ENCODE results near the gene NELFA. TPM values are rescaled to one million over a fixed set of nuclear protein-coding genes. Genes with fewer than 3 reads are reported as not detected.
"Not testable (repeated sequence)": the region's sequence is repeated elsewhere in the genome, so short reads cannot be mapped to it uniquely, and the experiment has no call there.

NELFA gene
- total RNA-seq, 1 experiment from 2014 or later, result 56.1 TPM

DNA sequence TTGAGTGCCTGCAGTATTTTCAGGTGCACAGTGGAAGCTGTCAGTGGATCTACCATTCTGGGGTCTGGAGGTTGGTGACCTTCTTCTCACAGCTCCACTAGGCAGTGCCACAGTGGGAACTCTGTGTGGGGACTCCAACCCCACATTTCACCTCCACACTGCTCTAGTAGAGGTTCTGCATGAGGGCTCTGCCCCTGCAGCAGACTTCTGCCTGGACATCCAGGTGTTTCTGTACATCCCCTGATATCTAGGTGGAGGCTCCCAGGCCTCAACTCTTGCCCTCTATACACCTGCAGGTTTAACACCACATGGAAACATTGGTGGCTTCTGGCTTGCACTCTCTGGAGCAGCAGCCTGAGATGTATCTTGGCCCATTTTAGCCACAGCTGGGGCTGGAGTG is 17.0 kb upstream of the NELFA start (continued):
- TF ChIP-seq CTCF (IDR thresholded peaks at IDR 0.05 in 2 of 3, conservative IDR thresholded peaks at IDR 0.05 in 1 of 3; ENCODE audit: borderline replicate concordance in 1 of 3, insufficient read depth in 1 of 3, low read depth in 2 of 3, low read length in 2 of 3) (no peak), ATF3 (IDR thresholded peaks at IDR 0.05) (no peak), RAD21 (IDR thresholded peaks at IDR 0.05; ENCODE audit: low read depth) (no peak)
- TF ChIP-seq, protein P1, sequence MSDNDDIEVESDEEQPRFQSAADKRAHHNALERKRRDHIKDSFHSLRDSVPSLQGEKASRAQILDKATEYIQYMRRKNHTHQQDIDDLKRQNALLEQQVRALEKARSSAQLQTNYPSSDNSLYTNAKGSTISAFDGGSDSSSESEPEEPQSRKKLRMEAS (IDR thresholded peaks at IDR 0.05), result no peak

GRCh38 chr4:2024683-2025082 is 15.9 kb upstream of the NELFA start:
- Histone ChIP-seq H3K9me2 (ENCODE audit: insufficient read depth) (no peaks in the 10 kb centered on the region), H3K4me2 (ENCODE audit: low read length) (no peak overlapping the region), H2AFZ (ENCODE audit: low read depth, low read length, poor library complexity, severe bottlenecking) (no peak overlapping the region), H3K9ac (ENCODE audit: low read length) (no peak overlapping the region), H3K27ac (ENCODE audit: low read depth, low read length) (no peak overlapping the region), H3K36me3 (ENCODE audit: control insufficient read depth in 1 of 2, insufficient read depth in 2 of 2, low read length in 2 of 2) (no peaks in the 10 kb centered on the region), H3K27me3 (ENCODE audit: insufficient read depth, low read length) (no peaks in the 10 kb centered on the region), H3K4me3 (replicated peaks in 1 of 2; ENCODE audit: low read depth in 1 of 2, low read length in 2 of 2) (no peak overlapping the region), H3K79me2 (ENCODE audit: insufficient read depth, low read length) (no peaks in the 10 kb centered on the region), H4K20me1 (ENCODE audit: insufficient read depth) (no peaks in the 10 kb centered on the region), H3K9me3 (ENCODE audit: control insufficient read depth in 1 of 2, insufficient read depth in 1 of 2, low read depth in 1 of 2, low read length in 2 of 2) (no peaks in the 10 kb centered on the region; a peak in 1 of 4 replicates), H3K4me1 (ENCODE audit: control insufficient read depth in 1 of 2, insufficient read depth in 2 of 2, low read length in 2 of 2) (no peaks in the 10 kb centered on the region)
- ATAC-seq (no peak), DNase-seq (ENCODE audit: low read depth, low spot score) (no peak)
- no peak for TF ChIP-seq CBX3 (IDR thresholded peaks at IDR 0.05; ENCODE audit: low read depth)
- TF ChIP-seq ZFX (IDR thresholded peaks at IDR 0.05), result no peak
- TF ChIP-seq POLR2A (IDR thresholded peaks at IDR 0.05; ENCODE audit: borderline replicate concordance, extremely low read depth, insufficient read depth, insufficient read length), result no peak
- no peak for TF ChIP-seq JUND (IDR thresholded peaks at IDR 0.05)
- TF ChIP-seq EZH2 (IDR thresholded peaks at IDR 0.05), result no peak
- TF ChIP-seq ZNF274 (IDR thresholded peaks at IDR 0.05; ENCODE audit: low read depth, low read length), result no peak
- no peak for TF ChIP-seq ATF3 (IDR thresholded peaks at IDR 0.05)
- no peak for TF ChIP-seq ELF1 (IDR thresholded peaks at IDR 0.05; ENCODE audit: borderline replicate concordance, low read depth)
- no peak for TF ChIP-seq POLR2AphosphoS5 (IDR thresholded peaks at IDR 0.05; ENCODE audit: low read depth, low read length)
- POLR2A ChIA-PET, result no interaction called here
- RAD21 ChIA-PET (ENCODE audit: low non-redundant PET in 1 of 2, low total read pairs in 2 of 2, uncharacterized antibody in 2 of 2, unreplicated experiment in 2 of 2), result no interaction called here
- CTCF ChIA-PET, result no interaction called here
- intact Hi-C loops (cut with micrococcal nuclease), result no loop called here
- BruUV-seq (replicated peaks), result no TSS peak

DNA sequence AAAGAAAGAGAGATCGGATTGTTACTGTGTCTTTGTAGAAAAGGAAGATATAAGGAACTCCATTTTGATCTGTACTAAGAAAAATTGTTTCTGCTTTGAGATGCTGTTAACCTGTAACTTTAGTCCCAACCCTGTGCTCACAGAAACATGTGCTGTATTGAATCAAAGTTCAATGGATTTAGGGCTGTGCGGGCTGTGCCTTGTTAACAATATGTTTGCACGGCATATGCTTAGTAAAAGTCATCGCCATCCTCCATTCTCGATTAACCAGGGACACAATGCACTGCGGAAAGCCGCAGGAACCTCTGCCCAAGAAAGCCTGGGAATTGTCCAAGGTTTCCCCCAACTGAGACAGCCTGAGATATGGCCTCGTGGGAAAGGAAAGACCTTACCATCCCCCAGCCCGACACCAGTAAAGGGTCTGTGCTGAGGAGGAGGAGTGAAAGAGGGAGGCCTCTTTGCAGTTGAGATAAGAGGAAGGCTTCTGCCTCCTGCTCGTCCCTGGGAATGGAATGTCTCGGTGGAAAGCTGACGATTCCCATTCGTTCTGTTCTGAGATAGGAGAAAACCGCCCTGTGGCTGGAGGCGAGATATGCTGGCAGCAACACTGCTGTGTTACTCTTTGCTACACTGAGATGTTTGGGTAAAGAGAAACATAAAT is 12.7 kb upstream of the NELFA start:
- intact Hi-C loops (cut with micrococcal nuclease); H3K9me2 ChIP-seq (ENCODE audit: insufficient read depth); H4K20me1 ChIP-seq (ENCODE audit: insufficient read depth); H3K4me2 ChIP-seq (ENCODE audit: low read length); H2AFZ ChIP-seq (ENCODE audit: low read depth, low read length, poor library complexity, severe bottlenecking); POLR2A ChIA-PET; BruUV-seq (replicated peaks); H3K4me3 ChIP-seq (replicated peaks in 1 of 2; ENCODE audit: low read depth in 1 of 2, low read length in 2 of 2); H3K27ac ChIP-seq (ENCODE audit: low read depth, low read length); ATAC-seq; RAD21 ChIA-PET (ENCODE audit: low non-redundant PET in 1 of 2, low total read pairs in 2 of 2, uncharacterized antibody in 2 of 2, unreplicated experiment in 2 of 2); CTCF ChIA-PET; H3K27me3 ChIP-seq (ENCODE audit: insufficient read depth, low read length); H3K79me2 ChIP-seq (ENCODE audit: insufficient read depth, low read length); H3K9me3 ChIP-seq (ENCODE audit: control insufficient read depth in 1 of 2, insufficient read depth in 1 of 2, low read depth in 1 of 2, low read length in 2 of 2); H3K9ac ChIP-seq (ENCODE audit: low read length); DNase-seq (ENCODE audit: low read depth, low spot score); H3K4me1 ChIP-seq (ENCODE audit: control insufficient read depth in 1 of 2, insufficient read depth in 2 of 2, low read length in 2 of 2); H3K36me3 ChIP-seq (ENCODE audit: control insufficient read depth in 1 of 2, insufficient read depth in 2 of 2, low read length in 2 of 2): not testable (repeated sequence)

All from HCT116 (cell line).